Prostate gland (tissue), 2 donors: Measurements from ENCODE around the gene RHBDL1. TPM values are rescaled to one million over a fixed set of nuclear protein-coding genes. Genes with fewer than 3 reads are reported as not detected.

ENCODE experiments used
- DNase-seq: peaks from one replicate; pipeline ENCODE4 v3.0.0-alpha.2; 2019; ENCODE audit warnings: low spot score
- H3K27ac ChIP-seq, 2 donors: fragments of 200-600 bp; sonication (generic); 2 replicates each; pipeline ENCODE4 v1.5.1; 2017 to 2019
- H3K27me3 ChIP-seq: fragments of 200-600 bp; sonication (generic); replicated peaks from 2 replicates; pipeline ENCODE4 v1.5.1; 2019; ENCODE audit not compliant: insufficient read depth
- H3K36me3 ChIP-seq, 2 donors: fragments of 200-600 bp; sonication (generic); 1 replicate in 1 of 2; 2 replicates in 1 of 2; pipeline versions ENCODE4 v1.5.1 to v1.8.1; 2017 to 2019
- H3K4me1 ChIP-seq: fragments of 200-600 bp; sonication (generic); replicated peaks from 2 replicates; pipeline ENCODE4 v1.5.1; 2019
- H3K4me3 ChIP-seq, 2 donors: fragments of 200-600 bp; sonication (generic); 2 replicates each; pipeline ENCODE4 v1.5.1; 2017 to 2019
- H3K9me3 ChIP-seq: fragments of 200-600 bp; sonication (generic); 2 replicates; pipeline ENCODE4 v1.5.1; 2017
- CTCF ChIP-seq, 4 experiments: fragments of 200-600 bp in 2 of 4; fragments of 450-650 bp in 2 of 4; sonication (generic) in 2 of 4; IDR thresholded peaks; 1 replicate in 3 of 4; 2 replicates in 1 of 4; pipeline ENCODE4 v1.5.1; 2016 to 2019; ENCODE audit warnings: antibody characterized with exemption in 4 of 4, mild to moderate bottlenecking in 2 of 4, moderate library complexity in 2 of 4
- POLR2A ChIP-seq: fragments of 450-650 bp; IDR thresholded peaks from one replicate; pipeline ENCODE4 v1.6.1; 2016; ENCODE audit warnings: antibody characterized with exemption, mild to moderate bottlenecking
- POLR2AphosphoS5 ChIP-seq: sonication (generic); formaldehyde crosslinking; IDR thresholded peaks from one replicate; pipeline ENCODE4 v1.6.1; 2017; ENCODE audit warnings: antibody characterized with exemption
- WGBS: methylation state at CpG from one replicate; pipeline ENCODE4 v1.1.5; 2018; 5-methylcytosine and 5-hydroxymethylcytosine counted together
- intact Hi-C: fragments of 100-400 bp; cut with DNase I; formaldehyde crosslinking; loops from one replicate; pipeline ENCODE4 v1.14.2; 2022
- total RNA-seq, 2 donors: library from RNA; depleted of rRNA; stranded (reverse); fragments of >200 nt; gene quantifications; one replicate each; pipeline ENCODE4 v1.1.0, GENCODE V29; 2016

Gene RHBDL1
- total RNA-seq, 2 donors from 2014 or later = 4.5 to 4.9 TPM

GRCh38 chr16:671353-672131 lies 3.9 kb upstream of the RHBDL1 start:
- no peak for DNase-seq
- no peak overlapping the region for H3K4me3 ChIP-seq
- H3K4me1 ChIP-seq = peaks cover 7% of the 10 kb centered on the region
- H3K9me3 ChIP-seq = no peaks in the 10 kb centered on the region
- TF ChIP-seq CTCF (IDR thresholded peaks at IDR 0.05) (no peak), POLR2AphosphoS5 (no peak), POLR2A (no peak)
- no peaks in the 10 kb centered on the region for H3K27me3 ChIP-seq
- intact Hi-C loops = no loop called here
- peaks cover 17 to 37% of the 10 kb centered on the region in 2 donors for H3K36me3 ChIP-seq
- H3K27ac ChIP-seq = no peak overlapping the region
- 81% methylated on average over 35 of the region's 40 CpGs for WGBS

GRCh38 chr16:672371-672770 lies 3.1 kb upstream of the RHBDL1 start:
- no peak overlapping the region for H3K27ac ChIP-seq
- 89% methylated on average over 16 of the region's 19 CpGs for WGBS
- H3K4me3 ChIP-seq = no peak overlapping the region
- DNase-seq = no peak
- intact Hi-C loops = no loop called here
- H3K4me1 ChIP-seq = peaks cover 7% of the 10 kb centered on the region
- peaks cover 17 to 37% of the 10 kb centered on the region in 2 donors for H3K36me3 ChIP-seq
- H3K9me3 ChIP-seq = no peaks in the 10 kb centered on the region
- H3K27me3 ChIP-seq = no peaks in the 10 kb centered on the region
- TF ChIP-seq POLR2AphosphoS5 (no peak), POLR2A (no peak), CTCF (IDR thresholded peaks at IDR 0.05) (no peak)

- Histone ChIP-seq H3K27me3 (no peaks in the 10 kb centered on the region), H3K9me3 (no peaks in the 10 kb centered on the region), H3K36me3 (peaks cover 17 to 37% of the 10 kb centered on the region in 2 donors), H3K4me3 (no peak overlapping the region), H3K27ac (no peak overlapping the region), H3K4me1 (peaks cover 7% of the 10 kb centered on the region)
- no peak for DNase-seq
- intact Hi-C loops = no loop called here
- 90% methylated on average over 21 of the region's 21 CpGs for WGBS
- no peak for TF ChIP-seq POLR2A
- TF ChIP-seq POLR2AphosphoS5 = no peak
- no peak for TF ChIP-seq CTCF (IDR thresholded peaks at IDR 0.05)
Observed at GRCh38 chr16:672851-673250, 2.6 kb upstream of the RHBDL1 start.

- Histone ChIP-seq H3K9me3 (no peaks in the 10 kb centered on the region), H3K4me3 (no peak overlapping the region), H3K27me3 (no peaks in the 10 kb centered on the region), H3K27ac (no peak overlapping the region), H3K36me3 (peaks cover 17 to 37% of the 10 kb centered on the region in 2 donors), H3K4me1 (peaks cover 7% of the 10 kb centered on the region)
- 90% methylated on average over 18 of the region's 18 CpGs for WGBS
- intact Hi-C loops = no loop called here
- no peak for TF ChIP-seq POLR2AphosphoS5
- no peak for TF ChIP-seq CTCF (IDR thresholded peaks at IDR 0.05)
- TF ChIP-seq POLR2A = no peak
- DNase-seq = no peak
Observed at GRCh38 chr16:673399-673991, 2.0 kb upstream of the RHBDL1 start.
